Amygdala (tissue), 56 donors: ENCODE data around the gene COL24A1.
"Not testable (repeated sequence)": the region's sequence is repeated elsewhere in the genome, so short reads cannot be mapped to it uniquely, and the experiment has no call there.

Experiments used
- DNase-seq, 56 donors: peaks; one replicate each; lab custom pipeline; 2025; lab: John Stamatoyannopoulos, UW

The COL24A1 gene

DNA sequence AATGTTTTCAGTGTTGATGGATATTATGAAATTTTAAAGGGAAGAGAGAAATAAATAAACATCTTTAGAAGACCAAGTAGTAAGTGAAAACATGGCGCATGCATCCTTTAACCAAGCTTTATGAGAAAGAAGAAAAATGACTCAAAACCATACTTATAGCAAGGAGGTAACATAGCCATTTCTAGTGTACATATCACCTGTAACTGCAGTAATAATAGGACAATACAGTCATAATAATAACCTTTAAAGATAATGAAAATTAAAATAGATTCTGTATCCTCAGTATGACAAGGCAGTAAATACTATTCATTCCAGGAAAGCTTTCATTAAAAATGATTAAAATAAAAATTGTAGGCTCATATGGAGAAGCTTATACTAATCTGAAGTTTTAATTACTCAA is 141.2 kb downstream of the COL24A1 start:
- DNase-seq = no peak

DNA sequence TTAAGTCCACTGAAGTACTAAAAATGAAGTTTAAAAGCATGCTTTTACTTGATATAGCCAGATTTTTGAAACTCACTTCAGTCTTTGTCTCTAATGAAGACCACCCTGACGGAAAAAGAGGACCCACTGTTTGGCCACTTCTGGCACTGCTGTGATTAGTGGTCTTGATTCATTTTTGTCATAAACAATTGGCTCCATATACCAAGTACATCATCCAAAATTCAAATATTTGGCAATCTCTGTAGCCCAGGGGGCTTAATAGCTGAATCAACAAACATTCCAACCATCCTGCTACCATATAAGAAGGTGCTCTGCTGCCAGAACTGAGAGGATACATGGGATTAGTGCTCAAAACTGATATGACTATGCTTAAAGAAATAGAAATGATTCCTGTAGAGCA is 156.0 kb downstream of the COL24A1 start:
- DNase-seq = no peak

GRCh38 chr1:85998105-85998855 is 158.3 kb downstream of the COL24A1 start:
- DNase-seq = no peak

GRCh38 chr1:85992791-85993190 is 163.8 kb downstream of the COL24A1 start:
- DNase-seq = no peak

DNA sequence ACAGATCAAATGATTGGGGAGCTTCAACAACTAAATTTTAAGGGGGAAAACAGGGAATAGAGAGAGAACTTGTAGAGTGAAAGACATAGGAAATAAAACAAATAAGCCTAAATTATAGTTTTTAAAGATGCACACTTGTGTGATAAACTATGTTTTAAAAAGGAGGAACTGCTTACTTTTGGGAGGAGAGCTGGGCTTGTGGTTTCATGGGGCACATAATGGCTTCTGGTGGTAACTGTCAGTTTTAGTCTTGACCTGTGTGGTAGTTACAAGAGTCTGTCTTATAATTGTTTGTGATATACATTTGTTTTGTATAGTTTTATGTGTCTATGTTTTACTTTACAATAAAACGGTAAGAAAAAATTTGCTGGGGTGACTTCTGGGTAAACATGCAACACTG is 165.3 kb downstream of the COL24A1 start:
- DNase-seq = no peak

- DNase-seq = no peak
Measured at GRCh38 chr1:85984636-85985035, 171.9 kb downstream of the COL24A1 start.

DNA sequence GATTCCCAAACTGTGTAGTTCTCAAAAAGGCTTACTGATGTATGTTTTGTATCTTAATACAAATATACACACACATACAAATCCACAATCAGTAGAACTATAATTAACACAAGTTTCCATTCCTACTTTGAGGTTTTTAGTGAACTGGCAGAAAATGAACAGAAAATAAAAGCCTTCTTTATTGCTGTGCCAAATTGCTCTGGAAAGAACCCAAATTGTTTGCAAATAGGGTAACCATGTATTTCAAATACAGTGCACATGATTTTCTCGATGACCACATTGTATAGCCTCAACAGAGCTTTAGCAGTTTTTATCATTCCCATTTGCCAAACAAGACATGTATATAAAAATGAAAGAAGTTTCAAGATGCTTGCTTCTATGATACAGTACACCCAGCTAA is 173.3 kb downstream of the COL24A1 start:
- no peak for DNase-seq

DNA sequence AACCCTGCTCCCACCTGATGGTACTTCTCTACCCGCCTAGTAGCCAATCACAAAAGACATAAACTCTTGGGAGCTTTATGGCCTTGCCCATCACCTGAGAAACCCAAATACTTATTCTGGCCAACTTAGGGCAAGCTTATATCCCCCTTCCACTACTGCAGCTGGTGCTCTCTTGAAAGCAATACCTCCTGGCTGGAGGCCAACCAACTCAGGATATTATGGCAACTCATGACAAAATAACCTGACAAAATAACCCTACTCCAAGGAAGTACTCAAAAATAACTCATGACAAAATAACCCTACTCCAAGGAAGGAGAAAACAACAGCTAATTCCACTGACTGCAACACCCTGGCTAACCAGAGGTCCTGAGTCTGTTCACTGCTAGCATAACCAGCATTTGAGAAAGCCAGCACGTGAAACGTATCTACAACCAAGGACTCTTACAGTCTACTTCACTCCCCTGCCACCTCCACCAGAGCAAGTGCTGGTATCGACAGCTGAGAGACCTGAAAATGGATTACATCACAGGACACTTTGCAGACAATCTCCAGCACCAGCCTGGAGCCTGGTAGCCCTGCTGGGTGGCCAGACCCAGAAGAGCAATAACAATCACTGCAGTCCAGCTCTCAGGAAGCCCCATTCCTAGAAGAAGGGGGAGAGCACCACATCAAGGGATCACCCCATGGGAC is 179.9 kb downstream of the COL24A1 start:
- no peak for DNase-seq

DNA sequence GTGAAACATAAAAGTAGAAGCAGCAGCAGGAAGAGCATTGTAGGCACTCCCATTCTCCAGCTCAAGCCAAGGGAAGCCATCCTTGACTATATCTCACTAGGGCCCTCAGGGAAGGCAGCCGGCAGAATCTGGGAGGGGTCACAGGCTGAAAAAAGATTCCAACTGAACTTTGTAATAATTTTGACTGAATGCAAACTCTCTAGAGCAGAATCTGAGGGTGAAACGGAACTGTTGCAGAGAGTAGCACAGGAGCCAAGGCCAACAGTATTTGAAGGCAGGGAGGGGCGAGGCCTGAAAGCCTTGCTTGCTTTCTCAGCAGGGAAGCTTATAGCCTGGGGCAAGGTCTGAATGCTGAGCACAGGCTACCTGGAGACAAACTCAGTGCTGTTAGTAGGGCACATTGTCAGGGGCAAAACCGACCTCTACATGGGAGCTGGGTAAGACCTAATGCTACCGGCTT is 180.6 kb downstream of the COL24A1 start:
- DNase-seq = no peak

GRCh38 chr1:85962457-85962856 is 194.1 kb downstream of the COL24A1 start:
- DNase-seq = no peak

- DNase-seq = no peak
Measured at GRCh38 chr1:85957760-85958159, 198.8 kb downstream of the COL24A1 start.

GRCh38 chr1:85955218-85955617 is 201.4 kb downstream of the COL24A1 start:
- DNase-seq = not testable (repeated sequence)

GRCh38 chr1:85952460-85952859 is 204.1 kb downstream of the COL24A1 start:
- no peak for DNase-seq

- no peak for DNase-seq
Measured at GRCh38 chr1:85947186-85947585, 209.4 kb downstream of the COL24A1 start.

DNA sequence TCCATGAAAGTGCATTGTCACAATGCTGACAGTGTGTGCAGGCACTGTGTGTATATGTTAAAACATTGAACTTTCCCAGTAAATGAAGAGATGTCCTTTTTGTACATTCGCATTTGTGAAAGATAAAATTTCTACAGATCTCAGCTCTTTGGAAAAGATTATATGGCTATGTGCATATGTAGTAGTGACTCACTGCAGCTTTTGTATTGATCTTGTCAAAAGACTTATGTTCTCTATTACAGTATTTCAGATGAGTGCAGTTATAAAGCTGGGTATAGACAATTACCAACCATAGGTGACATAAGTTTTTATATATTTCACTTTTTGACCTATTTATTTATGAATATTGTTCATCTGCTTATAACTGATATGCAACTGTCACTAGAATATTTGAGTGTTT is 212.6 kb downstream of the COL24A1 start:
- no peak for DNase-seq

DNA sequence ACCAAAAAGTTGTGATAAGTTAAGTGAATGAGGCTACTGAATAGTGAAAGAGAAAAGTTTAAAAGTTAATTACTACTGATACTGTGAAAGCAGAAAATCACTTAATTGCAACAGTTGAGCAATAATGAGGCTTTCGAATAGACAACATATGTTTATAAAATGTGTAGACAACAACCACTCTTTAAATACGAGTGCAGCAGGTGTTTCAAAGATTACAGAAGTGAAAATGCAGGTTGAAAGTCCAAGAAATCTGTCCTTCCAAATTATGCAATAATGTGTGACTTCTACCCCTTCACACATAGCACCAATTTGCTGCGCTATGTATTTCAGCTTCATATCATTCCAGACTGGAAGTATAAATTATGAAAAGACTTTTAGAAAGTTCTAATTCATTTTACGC is 213.0 kb downstream of the COL24A1 start:
- no peak for DNase-seq

DNA sequence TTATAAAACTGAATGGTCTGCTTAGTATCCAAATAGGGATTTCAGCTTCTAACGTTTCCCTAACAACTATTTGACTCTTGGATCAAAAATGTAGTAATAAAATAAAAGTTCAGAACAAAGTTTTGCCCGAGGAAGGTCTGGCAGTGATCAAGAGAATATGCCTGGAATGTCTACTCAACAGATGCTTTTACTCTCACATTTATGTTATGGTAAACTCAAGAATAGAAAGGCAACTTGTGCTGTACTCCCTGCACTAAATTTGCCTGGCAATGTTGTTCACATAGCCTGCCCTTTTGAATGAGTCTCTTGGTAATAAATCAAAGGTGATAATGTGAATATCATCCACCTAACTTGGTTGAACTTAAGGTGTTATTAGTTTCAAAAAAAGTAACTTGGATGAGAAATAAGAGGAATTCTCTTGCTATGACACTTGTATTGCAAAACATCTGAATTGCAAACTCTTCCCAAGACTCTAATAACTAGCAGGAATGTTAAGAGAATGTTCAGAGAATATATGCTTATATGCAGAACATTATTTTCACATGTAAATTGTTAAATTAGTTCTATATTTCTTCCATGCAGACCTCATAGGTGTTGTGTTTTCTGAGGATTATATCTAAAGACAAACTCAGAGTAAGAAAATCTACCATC is 215.8 kb downstream of the COL24A1 start:
- DNase-seq = no peak

GRCh38 chr1:85938829-85939228 is 217.7 kb downstream of the COL24A1 start:
- DNase-seq = no peak

DNA sequence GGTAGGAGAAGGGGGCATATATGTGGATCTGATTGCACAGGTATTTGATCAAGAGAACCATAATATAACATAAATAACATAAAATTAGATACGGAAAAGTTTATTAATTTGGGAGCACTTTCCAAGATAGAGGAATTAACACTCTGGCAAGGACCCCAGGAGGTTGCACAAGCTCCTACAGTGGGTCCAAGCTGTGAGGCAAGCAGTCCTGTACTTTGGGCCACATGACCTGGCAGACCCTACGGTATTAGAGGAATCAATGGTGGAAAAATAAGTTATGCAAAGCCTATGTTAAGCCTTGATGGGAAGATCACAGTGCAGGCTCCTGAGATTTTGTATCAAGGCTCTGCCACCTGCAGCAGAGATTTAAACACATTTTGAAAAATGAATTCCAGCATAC is 220.1 kb downstream of the COL24A1 start:
- DNase-seq = no peak

GRCh38 chr1:85936057-85936456 is 220.5 kb downstream of the COL24A1 start:
- DNase-seq = no peak

DNA sequence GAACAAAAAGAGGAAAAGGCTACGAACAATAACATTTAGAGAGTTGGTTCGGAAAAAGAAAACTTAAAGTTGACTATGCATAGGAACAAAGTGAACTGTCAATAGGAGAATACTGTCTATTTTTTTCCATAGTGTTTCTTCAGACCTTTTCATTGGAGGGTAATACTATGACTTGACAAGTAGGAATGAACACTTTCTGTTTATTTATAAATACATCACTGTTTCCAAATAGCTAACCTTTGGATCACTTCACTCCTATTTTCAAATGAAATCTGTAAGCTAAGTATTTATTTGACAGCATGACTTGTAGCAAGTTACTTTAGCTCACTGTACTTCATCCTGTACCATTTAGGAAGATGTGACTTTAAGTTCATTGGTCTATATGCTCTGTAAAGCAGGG is 221.3 kb downstream of the COL24A1 start:
- DNase-seq = no peak

- no peak for DNase-seq
Measured at GRCh38 chr1:85934516-85934915, 222.1 kb downstream of the COL24A1 start.
